IMR-90 (cell line): ENCODE results near the gene CWF19L2. TPM values are rescaled to one million over a fixed set of nuclear protein-coding genes. Genes with fewer than 3 reads are reported as not detected.

Experiments
- ATAC-seq: fragments of 200-7000 bp; cut with Tn5 transposase; 2 replicates; pipeline ENCODE4 v1.9.1; 2020; ENCODE audit warnings: low read depth, mild to moderate bottlenecking, moderate library complexity
- BruUV-seq: library from RNA; stranded (reverse); fragments of 400-500 nt; replicated peaks from 2 replicates; lab custom pipeline; 2021; lab: Mats Ljungman, UMichigan
- CTCF ChIA-PET: fragments of 300-600 bp; formaldehyde crosslinking; extraction: SDS; loops from one replicate; lab custom pipeline; 2021; ENCODE audit warnings: antibody characterized with exemption; lab: Yijun Ruan, JAX
- POLR2A ChIA-PET: fragments of 300-600 bp; sonication (Branson Sonifier 250); formaldehyde crosslinking; loops from one replicate; lab custom pipeline; 2022; ENCODE audit warnings: antibody characterized with exemption; ENCODE audit not compliant: unreplicated experiment; lab: Charles Lee
- DNase-seq: peaks from one replicate; pipeline ENCODE4 v3.0.0; 2013
- H2AFZ ChIP-seq: replicated peaks from 2 replicates; pipeline ENCODE3; 2013; ENCODE audit warnings: low read length, mild to moderate bottlenecking; ENCODE audit not compliant: poor library complexity
- H2AK5ac ChIP-seq: 2 replicates; pipeline ENCODE4 v1.6.1; 2013; ENCODE audit warnings: low read depth, low read length, inconsistent platforms
- H2AK9ac ChIP-seq: replicated peaks from 2 replicates; pipeline ENCODE3; 2013; ENCODE audit warnings: mild to moderate bottlenecking, low read depth, low read length, moderate library complexity; ENCODE audit not compliant: poor library complexity
- H2BK120ac ChIP-seq: 2 replicates; pipeline ENCODE4 v1.6.1; 2013; ENCODE audit warnings: low read depth, low read length, inconsistent platforms
- H2BK15ac ChIP-seq: 3 replicates; pipeline ENCODE4 v1.6.1; 2013; ENCODE audit warnings: low read depth, low read length, inconsistent platforms
- H2BK20ac ChIP-seq: 2 replicates; pipeline ENCODE4 v1.6.1; 2013; ENCODE audit warnings: low read depth, mild to moderate bottlenecking, inconsistent platforms, low read length, moderate library complexity
- H2BK5ac ChIP-seq: 2 replicates; pipeline ENCODE4 v1.6.1; 2013; ENCODE audit warnings: mild to moderate bottlenecking, low read depth, low read length, inconsistent platforms; ENCODE audit not compliant: poor library complexity, severe bottlenecking
- H3K14ac ChIP-seq: replicated peaks from 2 replicates; pipeline ENCODE4 v1.6.1; 2013; ENCODE audit warnings: low read depth, low read length, inconsistent platforms
- H3K18ac ChIP-seq: 2 replicates; pipeline ENCODE4 v1.6.1; 2013; ENCODE audit warnings: low read depth, low read length, control low read depth
- H3K23ac ChIP-seq: 2 replicates; pipeline ENCODE4 v1.6.1; 2013; ENCODE audit warnings: low read depth, low read length, inconsistent platforms
- H3K27ac ChIP-seq: 2 replicates; pipeline ENCODE4 v1.5.1; 2013; ENCODE audit warnings: mild to moderate bottlenecking, control low read depth, low read length; ENCODE audit not compliant: insufficient read depth
- H3K27me3 ChIP-seq: 2 replicates; pipeline ENCODE4 v1.6.1; 2013; ENCODE audit warnings: low read length; ENCODE audit not compliant: control insufficient read depth, insufficient read depth
- H3K36me3 ChIP-seq: 2 replicates; pipeline ENCODE4 v1.6.1; 2013; ENCODE audit warnings: low read length, mixed read lengths; ENCODE audit not compliant: control insufficient read depth, insufficient read depth
- H3K4ac ChIP-seq: 2 replicates; pipeline ENCODE4 v1.6.1; 2013; ENCODE audit warnings: low read depth, low read length, inconsistent platforms
- H3K4me1 ChIP-seq: 2 replicates; pipeline ENCODE4 v1.6.1; 2013; ENCODE audit warnings: low read length, mixed read lengths; ENCODE audit not compliant: control insufficient read depth, insufficient read depth
- H3K4me2 ChIP-seq: 2 replicates; pipeline ENCODE4 v1.6.1; 2013; ENCODE audit warnings: low read depth, mild to moderate bottlenecking, control low read depth, low read length, moderate library complexity
- H3K4me3 ChIP-seq: 2 replicates; pipeline ENCODE4 v1.5.1; 2013; ENCODE audit warnings: low read depth, mild to moderate bottlenecking, control low read depth, low read length, moderate library complexity; ENCODE audit not compliant: insufficient read depth
- H3K56ac ChIP-seq: 2 replicates; pipeline ENCODE4 v1.6.1; 2013; ENCODE audit warnings: low read length, inconsistent platforms; ENCODE audit not compliant: insufficient read depth; ENCODE audit errors: extremely low read depth
- H3K79me1 ChIP-seq, 2 experiments: 2 replicates each; pipeline ENCODE4 v1.6.1; 2013; ENCODE audit warnings: low read length in 2 of 2, inconsistent platforms in 1 of 2, low read depth in 1 of 2
- H3K9ac ChIP-seq: 2 replicates; pipeline ENCODE4 v1.6.1; 2013; ENCODE audit warnings: low read depth, low read length, control low read depth
- H3K9me1 ChIP-seq: 2 replicates; pipeline ENCODE4 v1.6.1; 2013; ENCODE audit warnings: low read length, inconsistent platforms; ENCODE audit not compliant: insufficient read depth
- H3K9me3 ChIP-seq: 2 replicates; pipeline ENCODE4 v1.6.1; 2013; ENCODE audit warnings: low read length; ENCODE audit not compliant: control insufficient read depth, insufficient read depth
- H4K20me1 ChIP-seq: 2 replicates; pipeline ENCODE4 v1.6.1; 2013; ENCODE audit warnings: low read length, inconsistent platforms; ENCODE audit not compliant: insufficient read depth
- H4K5ac ChIP-seq: 2 replicates; pipeline ENCODE4 v1.6.1; 2013; ENCODE audit warnings: mild to moderate bottlenecking, low read depth, low read length, control low read depth
- H4K8ac ChIP-seq, 2 experiments: 2 replicates each; pipeline ENCODE4 v1.6.1; 2013; ENCODE audit warnings: low read depth in 2 of 2, low read length in 2 of 2, control low read depth in 1 of 2, inconsistent platforms in 1 of 2
- H4K91ac ChIP-seq: 2 replicates; pipeline ENCODE4 v1.6.1; 2013; ENCODE audit warnings: low read depth, low read length, inconsistent platforms; ENCODE audit not compliant: insufficient read depth
- CHD1 ChIP-seq: IDR thresholded peaks from 2 replicates; pipeline ENCODE4 v1.6.1; 2012; ENCODE audit warnings: low read depth, low read length, improper control_type of control experiment
- ELK1 ChIP-seq: fragments of 150-350 bp; IDR thresholded peaks from 2 replicates; pipeline ENCODE4 v1.6.1; 2016; ENCODE audit warnings: low read depth, mild to moderate bottlenecking, low read length, moderate library complexity, borderline replicate concordance
- FOS ChIP-seq: fragments of 150-350 bp; IDR thresholded peaks from 2 replicates; pipeline ENCODE4 v1.6.1; 2016; ENCODE audit warnings: low read depth, low read length
- MAFK ChIP-seq: IDR thresholded peaks from 2 replicates; pipeline ENCODE4 v1.6.1; 2012; ENCODE audit warnings: low read depth, low read length, improper control_type of control experiment
- MAZ ChIP-seq: IDR thresholded peaks from 2 replicates; pipeline ENCODE4 v1.6.1; 2012; ENCODE audit warnings: low read depth, mild to moderate bottlenecking, low read length, improper control_type of control experiment, moderate library complexity, borderline replicate concordance
- MXI1 ChIP-seq: IDR thresholded peaks from 2 replicates; pipeline ENCODE4 v1.6.1; 2012; ENCODE audit warnings: low read depth, mild to moderate bottlenecking, low read length, moderate library complexity, borderline replicate concordance
- NFE2L2 ChIP-seq: fragments of 150-350 bp; IDR thresholded peaks from 2 replicates; pipeline ENCODE4 v1.6.1; 2016; ENCODE audit warnings: low read depth, mild to moderate bottlenecking, low read length
- RAD21 ChIP-seq: IDR thresholded peaks from 2 replicates; pipeline ENCODE4 v1.6.1; 2012; ENCODE audit warnings: low read length, improper control_type of control experiment
- RCOR1 ChIP-seq: IDR thresholded peaks from 2 replicates; pipeline ENCODE4 v1.6.1; 2012; ENCODE audit warnings: mild to moderate bottlenecking, low read length, improper control_type of control experiment; ENCODE audit not compliant: insufficient replicate concordance
- USF2 ChIP-seq: fragments of 150-350 bp; IDR thresholded peaks from 2 replicates; pipeline ENCODE4 v1.6.1; 2017; ENCODE audit warnings: mild to moderate bottlenecking, antibody characterized with exemption, low read length, low read depth
- WGBS, 2 experiments: methylation state at CpG; one replicate each; pipeline versions ENCODE4 v1.1.5 to v1.1.7; 2013; ENCODE audit warnings: missing lambda C conversion rate in 2 of 2; ENCODE audit not compliant: insufficient read length in 1 of 2; ENCODE audit errors: extremely low coverage in 2 of 2; 5-methylcytosine and 5-hydroxymethylcytosine counted together
- dilution Hi-C: fragments of 300-500 bp; cut with HindIII; formaldehyde crosslinking; loops from one replicate; pipeline ENCODE4 v1.14.3; 2018; ENCODE audit warnings: low sequenced_read_pairs; ENCODE audit not compliant: unreplicated experiment
- in situ Hi-C: fragments of 300-500 bp; cut with MboI; formaldehyde crosslinking; loops from 3 replicates; pipeline ENCODE4 v1.14.3; 2019; ENCODE audit warnings: low sequenced_read_pairs, inconsistent platforms, mixed read lengths
- intact Hi-C: fragments of 100-400 bp; cut with micrococcal nuclease; formaldehyde crosslinking; loops from 2 replicates; pipeline ENCODE4 v1.10.0; 2022
- polyA plus RNA-seq, 3 experiments: library from polyadenylated mRNA; depleted of rRNA; stranded (reverse); fragments of >200 nt; gene quantifications; 2 replicates each; pipeline ENCODE4 v1.2.3, GENCODE V29; 2012; ENCODE audit warnings: low replicate concordance in 1 of 3
- total RNA-seq: library from RNA; depleted of rRNA; stranded (reverse); fragments of >200 nt; gene quantifications from 2 replicates; pipeline ENCODE4 v1.2.3, GENCODE V29; 2012

CWF19L2 gene
- total and polyA plus RNA-seq, 2 of the 4 experiments (the other 2 are of a cell fraction) = 1.7 to 3.8 TPM

- H3K79me1 ChIP-seq = peaks cover 6 to 8% of the 10 kb centered on the region in 2 experiments
- dilution Hi-C loops (no loop called here), in situ Hi-C loops (no loop called here), intact Hi-C loops (no loop called here)
- H3K36me3 ChIP-seq = peaks cover 13% of the 10 kb centered on the region
- H3K27me3 ChIP-seq = no peaks in the 10 kb centered on the region
- H2BK15ac ChIP-seq = no peak overlapping the region
- H3K4me1 ChIP-seq = no peaks in the 10 kb centered on the region
- no peak overlapping the region for H3K14ac ChIP-seq
- H4K91ac ChIP-seq = peak overlapping the region; percentile 4; the same call in 1 of the 2 replicates
- H4K8ac ChIP-seq = peak overlapping the region; percentile 91 to 92
- no peak overlapping the region for H2AK9ac ChIP-seq
- peak overlapping the region; percentile 76 for H3K4me3 ChIP-seq
- no peaks in the 10 kb centered on the region for H4K20me1 ChIP-seq
- H3K27ac ChIP-seq = no peak overlapping the region; the same call in 1 of the 2 replicates
- H2BK5ac ChIP-seq = no peak overlapping the region
- no peak overlapping the region for H3K23ac ChIP-seq
- no peak overlapping the region; the same call in 1 of the 2 replicates for H2BK120ac ChIP-seq
- 0% methylated on average over 3 of the region's 6 CpGs; no CpG with 5 or more reads in 1 of the 2 experiments for WGBS, 2 experiments
- no peak overlapping the region for H3K18ac ChIP-seq
- peak overlapping the region; percentile 76 for H3K9ac ChIP-seq
- TSS peak; percentile 87 for BruUV-seq
- no peak for TF ChIP-seq RAD21
- no peak for TF ChIP-seq MAFK
- no peak for TF ChIP-seq ELK1
- no peak for TF ChIP-seq FOS
- TF ChIP-seq RCOR1 = no peak
- no peak for TF ChIP-seq USF2
- no peak for TF ChIP-seq MAZ
- TF ChIP-seq MXI1 = no peak
- TF ChIP-seq CHD1 = no peak
- no peak for TF ChIP-seq NFE2L2
- H2AK5ac ChIP-seq = no peak overlapping the region
- POLR2A ChIA-PET = interaction anchor here (0.9 kb wide), 1 partner anchor 10 kb away, joined by 3 read pairs; no protein-coding TSS in a partner anchor
- ATAC-seq (peak; percentile 24), DNase-seq (peak; percentile 1)
- peak overlapping the region; percentile 86 for H2AFZ ChIP-seq
- H2BK20ac ChIP-seq = no peak overlapping the region
- H4K5ac ChIP-seq = peak overlapping the region; percentile 71
- peak overlapping the region; percentile 67; the same call in 1 of the 2 replicates for H3K56ac ChIP-seq
- H3K9me1 ChIP-seq = no peaks in the 10 kb centered on the region
- peak overlapping the region; percentile 49 for H3K4ac ChIP-seq
- peak overlapping the region; percentile 99 for H3K4me2 ChIP-seq
- no peaks in the 10 kb centered on the region for H3K9me3 ChIP-seq
- CTCF ChIA-PET = no interaction called here
These were observed 444 bp downstream of the CWF19L2 start for GRCh38 chr11:107457205-107457557.
